Measurements from ENCODE around the gene COL7A1.

Gene COL7A1

GRCh38 chr3:48561045-48561736, 33.9 kb downstream of the COL7A1 start:
- H3K9me3 ChIP-seq (ENCODE audit: control insufficient read depth, insufficient read depth, low read depth, low read length), result no peaks in the 10 kb centered on the region
- H3K27ac ChIP-seq (ENCODE audit: low read depth, low read length), result no peak overlapping the region
- H3K36me3 ChIP-seq (ENCODE audit: control insufficient read depth, insufficient read depth, low read length), result peaks cover 31% of the 10 kb centered on the region
- H3K27me3 ChIP-seq (ENCODE audit: control insufficient read depth, insufficient read depth, low read length), result no peaks in the 10 kb centered on the region
- peak overlapping the region; percentile 54 for H3K9ac ChIP-seq (ENCODE audit: low read length)
- peak overlapping the region; percentile 14; the same call in 1 of the 2 replicates for H3K4me3 ChIP-seq (ENCODE audit: low read depth, low read length)
- H3K4me1 ChIP-seq (ENCODE audit: control insufficient read depth, insufficient read depth, low read length), result peaks cover 49% of the 10 kb centered on the region

- peaks cover 49% of the 10 kb centered on the region for H3K4me1 ChIP-seq (ENCODE audit: control insufficient read depth, insufficient read depth, low read length)
- H3K4me3 ChIP-seq (ENCODE audit: low read depth, low read length), result peak overlapping the region; percentile 14; the same call in 1 of the 2 replicates
Observed at GRCh38 chr3:48560648-48561018, 34.5 kb downstream of the COL7A1 start.

GRCh38 chr3:48558493-48559134, 36.5 kb downstream of the COL7A1 start:
- H3K4me3 ChIP-seq (ENCODE audit: low read depth, low read length), result no peak overlapping the region
- H3K36me3 ChIP-seq (ENCODE audit: control insufficient read depth, insufficient read depth, low read length), result peaks cover 12% of the 10 kb centered on the region; the same call in 1 of the 2 replicates
- no peaks in the 10 kb centered on the region for H3K27me3 ChIP-seq (ENCODE audit: control insufficient read depth, insufficient read depth, low read length)
- no peak overlapping the region for H3K27ac ChIP-seq (ENCODE audit: low read depth, low read length)
- peaks cover 61% of the 10 kb centered on the region for H3K4me1 ChIP-seq (ENCODE audit: control insufficient read depth, insufficient read depth, low read length)
- no peak overlapping the region for H3K9ac ChIP-seq (ENCODE audit: low read length)
- no peaks in the 10 kb centered on the region for H3K9me3 ChIP-seq (ENCODE audit: control insufficient read depth, insufficient read depth, low read depth, low read length)

More at GRCh38 chr3:48560648-48561018, 34.5 kb downstream of the COL7A1 start:
- H3K27ac ChIP-seq (ENCODE audit: low read depth, low read length), result no peak overlapping the region
- no peaks in the 10 kb centered on the region for H3K27me3 ChIP-seq (ENCODE audit: control insufficient read depth, insufficient read depth, low read length)
- no peak overlapping the region for H3K9ac ChIP-seq (ENCODE audit: low read length)
- H3K36me3 ChIP-seq (ENCODE audit: control insufficient read depth, insufficient read depth, low read length), result peaks cover 26% of the 10 kb centered on the region
- no peaks in the 10 kb centered on the region for H3K9me3 ChIP-seq (ENCODE audit: control insufficient read depth, insufficient read depth, low read depth, low read length)

GRCh38 chr3:48556796-48557626, 38.1 kb downstream of the COL7A1 start, which contains the start of gene PFKFB4:
Gene PFKFB4, minus strand, starts transcription at chr3:48556803. Its CDS starts 26 bp downstream, at chr3:48556777.
- Histone ChIP-seq H3K4me3 (ENCODE audit: low read depth, low read length) (peak within 1 kb of the TSS; percentile 72), H3K9ac (ENCODE audit: low read length) (peak within 1 kb of the TSS; percentile 78), H3K27ac (ENCODE audit: low read depth, low read length) (no peak within 1 kb of the TSS), H3K4me1 (ENCODE audit: control insufficient read depth, insufficient read depth, low read length) (peaks cover 52% of the 10 kb centered on the region), H3K9me3 (ENCODE audit: control insufficient read depth, insufficient read depth, low read depth, low read length) (no peaks in the 10 kb centered on the region), H3K27me3 (ENCODE audit: control insufficient read depth, insufficient read depth, low read length) (no peaks in the 10 kb centered on the region), H3K36me3 (ENCODE audit: control insufficient read depth, insufficient read depth, low read length) (peaks cover 7% of the 10 kb centered on the region; the same call in 1 of the 2 replicates)

- no peak overlapping the region for H3K27ac ChIP-seq (ENCODE audit: low read depth, low read length)
- H3K4me3 ChIP-seq (ENCODE audit: low read depth, low read length), result peak overlapping the region; percentile 72
- peaks cover 45% of the 10 kb centered on the region for H3K4me1 ChIP-seq (ENCODE audit: control insufficient read depth, insufficient read depth, low read length)
- H3K9me3 ChIP-seq (ENCODE audit: control insufficient read depth, insufficient read depth, low read depth, low read length), result no peaks in the 10 kb centered on the region
- H3K36me3 ChIP-seq (ENCODE audit: control insufficient read depth, insufficient read depth, low read length), result peaks cover 9% of the 10 kb centered on the region; the same call in 1 of the 2 replicates
- no peaks in the 10 kb centered on the region for H3K27me3 ChIP-seq (ENCODE audit: control insufficient read depth, insufficient read depth, low read length)
- peak overlapping the region; percentile 46 for H3K9ac ChIP-seq (ENCODE audit: low read length)
Observed at GRCh38 chr3:48555949-48556795, 39.0 kb downstream of the COL7A1 start.

- H3K4me3 ChIP-seq (ENCODE audit: low read depth, low read length), result peak overlapping the region; percentile 72
- H3K27me3 ChIP-seq (ENCODE audit: control insufficient read depth, insufficient read depth, low read length), result no peaks in the 10 kb centered on the region
- no peaks in the 10 kb centered on the region for H3K9me3 ChIP-seq (ENCODE audit: control insufficient read depth, insufficient read depth, low read depth, low read length)
- no peak overlapping the region for H3K27ac ChIP-seq (ENCODE audit: low read depth, low read length)
- peaks cover 9% of the 10 kb centered on the region for H3K36me3 ChIP-seq (ENCODE audit: control insufficient read depth, insufficient read depth, low read length)
- H3K4me1 ChIP-seq (ENCODE audit: control insufficient read depth, insufficient read depth, low read length), result peaks cover 37% of the 10 kb centered on the region
- no peak overlapping the region for H3K9ac ChIP-seq (ENCODE audit: low read length)
Observed at GRCh38 chr3:48555231-48555948, 39.7 kb downstream of the COL7A1 start.

GRCh38 chr3:48553886-48554845, 41.0 kb downstream of the COL7A1 start:
- Histone ChIP-seq H3K9me3 (ENCODE audit: control insufficient read depth, insufficient read depth, low read depth, low read length) (no peaks in the 10 kb centered on the region), H3K36me3 (ENCODE audit: control insufficient read depth, insufficient read depth, low read length) (peaks cover 18% of the 10 kb centered on the region), H3K27me3 (ENCODE audit: control insufficient read depth, insufficient read depth, low read length) (no peaks in the 10 kb centered on the region), H3K4me1 (ENCODE audit: control insufficient read depth, insufficient read depth, low read length) (peaks cover 29% of the 10 kb centered on the region), H3K9ac (ENCODE audit: low read length) (no peak overlapping the region), H3K27ac (ENCODE audit: low read depth, low read length) (no peak overlapping the region), H3K4me3 (ENCODE audit: low read depth, low read length) (no peak overlapping the region)

- Histone ChIP-seq H3K27me3 (ENCODE audit: control insufficient read depth, insufficient read depth, low read length) (no peaks in the 10 kb centered on the region), H3K9me3 (ENCODE audit: control insufficient read depth, insufficient read depth, low read depth, low read length) (no peaks in the 10 kb centered on the region), H3K27ac (ENCODE audit: low read depth, low read length) (no peak overlapping the region), H3K4me3 (ENCODE audit: low read depth, low read length) (no peak overlapping the region), H3K4me1 (ENCODE audit: control insufficient read depth, insufficient read depth, low read length) (peaks cover 23% of the 10 kb centered on the region), H3K9ac (ENCODE audit: low read length) (no peak overlapping the region), H3K36me3 (ENCODE audit: control insufficient read depth, insufficient read depth, low read length) (peaks cover 22% of the 10 kb centered on the region)
Observed at GRCh38 chr3:48553361-48553760, 41.8 kb downstream of the COL7A1 start.

- Histone ChIP-seq H3K9me3 (ENCODE audit: control insufficient read depth, insufficient read depth, low read depth, low read length) (no peaks in the 10 kb centered on the region), H3K4me3 (ENCODE audit: low read depth, low read length) (no peak overlapping the region), H3K4me1 (ENCODE audit: control insufficient read depth, insufficient read depth, low read length) (peaks cover 18% of the 10 kb centered on the region), H3K27ac (ENCODE audit: low read depth, low read length) (no peak overlapping the region), H3K36me3 (ENCODE audit: control insufficient read depth, insufficient read depth, low read length) (peaks cover 31% of the 10 kb centered on the region), H3K27me3 (ENCODE audit: control insufficient read depth, insufficient read depth, low read length) (no peaks in the 10 kb centered on the region), H3K9ac (ENCODE audit: low read length) (no peak overlapping the region)
Observed at GRCh38 chr3:48552111-48552951, 42.8 kb downstream of the COL7A1 start.

Data from HUES6 (cell line).